ENCODE data around the gene MTCL3.

Gene MTCL3

GRCh38 chr6:127518710-127519468 is at the start of gene MTCL3:
Gene MTCL3 (minus strand): TSS chr6:127519335.
- H3F3A ChIP-seq (ENCODE audit: control insufficient read depth, insufficient read depth): no peaks in the 10 kb centered on the region
- no peaks in the 10 kb centered on the region for H3K79me2 ChIP-seq (ENCODE audit: control insufficient read depth, low read length)
- no peak within 1 kb of the TSS for H3K4me2 ChIP-seq (ENCODE audit: low read length)
- H3K27me3 ChIP-seq (ENCODE audit: control insufficient read depth, low read length): 0 out of 2 replicates have a peak, but pooled peaks cover 5% of the 10 kb centered on the region
- H3K9me3 ChIP-seq (ENCODE audit: control insufficient read depth, insufficient read depth, low read length): no peaks in the 10 kb centered on the region
- no peaks in the 10 kb centered on the region for H3K9me2 ChIP-seq (replicated peaks; ENCODE audit: control insufficient read depth, low read length)
- no peak within 1 kb of the TSS for H3K4me3 ChIP-seq (ENCODE audit: low read length)
- H3K27ac ChIP-seq (ENCODE audit: low read depth, low read length): no peak within 1 kb of the TSS
- no peaks in the 10 kb centered on the region for H4K20me1 ChIP-seq (ENCODE audit: control insufficient read depth, insufficient read depth, low read depth, low read length)
- peaks cover 5% of the 10 kb centered on the region; the same call in 1 of the 2 replicates for H3K4me1 ChIP-seq (ENCODE audit: control insufficient read depth, low read length)
- H3K36me3 ChIP-seq (ENCODE audit: control insufficient read depth, low read length): no peaks in the 10 kb centered on the region
- TF ChIP-seq, protein P1, sequence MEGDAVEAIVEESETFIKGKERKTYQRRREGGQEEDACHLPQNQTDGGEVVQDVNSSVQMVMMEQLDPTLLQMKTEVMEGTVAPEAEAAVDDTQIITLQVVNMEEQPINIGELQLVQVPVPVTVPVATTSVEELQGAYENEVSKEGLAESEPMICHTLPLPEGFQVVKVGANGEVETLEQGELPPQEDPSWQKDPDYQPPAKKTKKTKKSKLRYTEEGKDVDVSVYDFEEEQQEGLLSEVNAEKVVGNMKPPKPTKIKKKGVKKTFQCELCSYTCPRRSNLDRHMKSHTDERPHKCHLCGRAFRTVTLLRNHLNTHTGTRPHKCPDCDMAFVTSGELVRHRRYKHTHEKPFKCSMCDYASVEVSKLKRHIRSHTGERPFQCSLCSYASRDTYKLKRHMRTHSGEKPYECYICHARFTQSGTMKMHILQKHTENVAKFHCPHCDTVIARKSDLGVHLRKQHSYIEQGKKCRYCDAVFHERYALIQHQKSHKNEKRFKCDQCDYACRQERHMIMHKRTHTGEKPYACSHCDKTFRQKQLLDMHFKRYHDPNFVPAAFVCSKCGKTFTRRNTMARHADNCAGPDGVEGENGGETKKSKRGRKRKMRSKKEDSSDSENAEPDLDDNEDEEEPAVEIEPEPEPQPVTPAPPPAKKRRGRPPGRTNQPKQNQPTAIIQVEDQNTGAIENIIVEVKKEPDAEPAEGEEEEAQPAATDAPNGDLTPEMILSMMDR (IDR thresholded peaks at IDR 0.05; ENCODE audit: low read depth, low read length, poor library complexity, severe bottlenecking): no peak
- no peak for TF ChIP-seq EZH2phosphoT487 (IDR thresholded peaks at IDR 0.05; ENCODE audit: borderline replicate concordance, low read length)

DNA sequence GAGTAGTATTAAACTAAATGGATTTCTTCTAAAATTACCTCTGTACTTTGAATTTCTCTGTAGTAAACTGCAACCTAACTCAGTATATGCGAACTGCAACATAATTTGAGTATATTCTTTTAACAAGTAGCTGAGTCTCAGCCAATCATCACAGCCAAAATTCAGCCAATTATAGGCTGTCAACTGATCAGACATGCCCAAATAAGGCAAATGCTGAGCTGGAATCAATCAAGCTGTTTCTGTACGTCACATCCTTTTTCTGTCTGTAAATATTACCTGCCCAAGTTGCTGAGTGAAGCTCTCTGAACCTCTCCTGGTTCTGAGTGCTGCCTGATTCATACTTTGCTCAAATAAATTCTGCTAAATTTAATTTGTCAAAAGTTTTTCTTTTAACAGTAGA is 48.3 kb upstream of the MTCL3 start:
- no peaks in the 10 kb centered on the region for H4K20me1 ChIP-seq (ENCODE audit: control insufficient read depth, insufficient read depth, low read depth, low read length)
- H3K79me2 ChIP-seq (ENCODE audit: control insufficient read depth, low read length): no peaks in the 10 kb centered on the region
- no peaks in the 10 kb centered on the region for H3K36me3 ChIP-seq (ENCODE audit: control insufficient read depth, low read length)
- H3K9me2 ChIP-seq (replicated peaks; ENCODE audit: control insufficient read depth, low read length): no peaks in the 10 kb centered on the region
- H3K27me3 ChIP-seq (ENCODE audit: control insufficient read depth, low read length): no peaks in the 10 kb centered on the region
- H3F3A ChIP-seq (ENCODE audit: control insufficient read depth, insufficient read depth): no peaks in the 10 kb centered on the region
- no peak overlapping the region for H3K27ac ChIP-seq (ENCODE audit: low read depth, low read length)
- TF ChIP-seq, protein P1 (IDR thresholded peaks at IDR 0.05; ENCODE audit: low read depth, low read length, poor library complexity, severe bottlenecking): no peak
- no peak for TF ChIP-seq EZH2phosphoT487 (IDR thresholded peaks at IDR 0.05; ENCODE audit: borderline replicate concordance, low read length)
- H3K4me2 ChIP-seq (ENCODE audit: low read length): no peak overlapping the region
- no peaks in the 10 kb centered on the region for H3K4me1 ChIP-seq (ENCODE audit: control insufficient read depth, low read length)
- H3K4me3 ChIP-seq (ENCODE audit: low read length): no peak overlapping the region
- no peaks in the 10 kb centered on the region for H3K9me3 ChIP-seq (ENCODE audit: control insufficient read depth, insufficient read depth, low read length)

DNA sequence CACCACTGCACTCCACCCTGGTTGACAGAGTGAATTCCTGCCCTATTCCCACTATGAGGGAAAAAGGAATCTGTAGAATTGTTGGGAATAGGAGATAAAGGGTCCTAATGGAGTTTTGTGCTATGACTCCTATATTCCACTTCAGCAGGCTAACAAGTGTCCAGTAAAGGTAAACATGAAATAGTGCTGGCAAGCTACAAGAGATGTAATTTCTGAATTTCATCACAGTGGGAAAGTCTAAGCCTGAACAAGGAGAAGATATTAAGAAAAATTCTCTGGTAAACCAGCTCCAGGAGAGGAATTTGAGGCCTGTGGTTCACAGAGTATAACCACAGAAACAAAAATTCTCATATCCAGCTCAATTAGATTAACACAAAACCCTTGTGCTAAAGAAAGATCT is 47.5 kb upstream of the MTCL3 start:
- Histone ChIP-seq H3K9me2 (replicated peaks; ENCODE audit: control insufficient read depth, low read length) (no peaks in the 10 kb centered on the region), H3K27me3 (ENCODE audit: control insufficient read depth, low read length) (no peaks in the 10 kb centered on the region), H3F3A (ENCODE audit: control insufficient read depth, insufficient read depth) (no peaks in the 10 kb centered on the region), H3K36me3 (ENCODE audit: control insufficient read depth, low read length) (no peaks in the 10 kb centered on the region), H4K20me1 (ENCODE audit: control insufficient read depth, insufficient read depth, low read depth, low read length) (no peaks in the 10 kb centered on the region), H3K4me3 (ENCODE audit: low read length) (no peak overlapping the region), H3K4me1 (ENCODE audit: control insufficient read depth, low read length) (no peaks in the 10 kb centered on the region), H3K4me2 (ENCODE audit: low read length) (no peak overlapping the region), H3K27ac (ENCODE audit: low read depth, low read length) (no peak overlapping the region), H3K9me3 (ENCODE audit: control insufficient read depth, insufficient read depth, low read length) (no peaks in the 10 kb centered on the region), H3K79me2 (ENCODE audit: control insufficient read depth, low read length) (no peaks in the 10 kb centered on the region)
- TF ChIP-seq, protein P1 (IDR thresholded peaks at IDR 0.05; ENCODE audit: low read depth, low read length, poor library complexity, severe bottlenecking): no peak
- no peak for TF ChIP-seq EZH2phosphoT487 (IDR thresholded peaks at IDR 0.05; ENCODE audit: borderline replicate concordance, low read length)

Data from DOHH2 (cell line).